ENCODE results near the gene MTMR3. TPM values are rescaled to one million over a fixed set of nuclear protein-coding genes. Genes with fewer than 3 reads are reported as not detected.

Gene MTMR3
- total RNA-seq, 1 experiment from 2014 or later = 27.0 TPM

DNA sequence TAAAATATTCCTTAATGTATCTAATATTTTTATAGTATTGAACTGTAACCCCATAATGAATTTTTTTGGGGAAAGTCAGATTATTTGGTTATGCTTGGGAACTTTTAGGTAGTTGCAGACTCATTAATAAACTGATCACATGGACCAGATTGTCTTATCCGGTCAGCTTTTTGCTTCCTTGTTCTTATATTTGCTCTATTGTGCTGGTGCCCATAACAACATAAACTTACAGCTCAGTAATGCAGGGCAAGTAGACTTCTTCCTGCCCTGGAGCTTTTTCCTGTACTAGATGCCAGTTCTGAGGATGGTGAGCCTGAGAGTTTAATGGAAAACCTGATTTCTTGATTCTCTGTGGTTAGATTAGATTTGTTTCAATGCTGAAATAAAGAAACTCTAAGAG is 53.2 kb downstream of the MTMR3 start (continued):
- TF ChIP-seq, protein P1, sequence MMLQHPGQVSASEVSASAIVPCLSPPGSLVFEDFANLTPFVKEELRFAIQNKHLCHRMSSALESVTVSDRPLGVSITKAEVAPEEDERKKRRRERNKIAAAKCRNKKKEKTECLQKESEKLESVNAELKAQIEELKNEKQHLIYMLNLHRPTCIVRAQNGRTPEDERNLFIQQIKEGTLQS (IDR thresholded peaks at IDR 0.05) = no peak
- TF ChIP-seq SIN3A (IDR thresholded peaks at IDR 0.05; ENCODE audit: low read depth) = no peak
- TF ChIP-seq, protein P2, sequence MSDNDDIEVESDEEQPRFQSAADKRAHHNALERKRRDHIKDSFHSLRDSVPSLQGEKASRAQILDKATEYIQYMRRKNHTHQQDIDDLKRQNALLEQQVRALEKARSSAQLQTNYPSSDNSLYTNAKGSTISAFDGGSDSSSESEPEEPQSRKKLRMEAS (IDR thresholded peaks at IDR 0.05) = no peak

DNA sequence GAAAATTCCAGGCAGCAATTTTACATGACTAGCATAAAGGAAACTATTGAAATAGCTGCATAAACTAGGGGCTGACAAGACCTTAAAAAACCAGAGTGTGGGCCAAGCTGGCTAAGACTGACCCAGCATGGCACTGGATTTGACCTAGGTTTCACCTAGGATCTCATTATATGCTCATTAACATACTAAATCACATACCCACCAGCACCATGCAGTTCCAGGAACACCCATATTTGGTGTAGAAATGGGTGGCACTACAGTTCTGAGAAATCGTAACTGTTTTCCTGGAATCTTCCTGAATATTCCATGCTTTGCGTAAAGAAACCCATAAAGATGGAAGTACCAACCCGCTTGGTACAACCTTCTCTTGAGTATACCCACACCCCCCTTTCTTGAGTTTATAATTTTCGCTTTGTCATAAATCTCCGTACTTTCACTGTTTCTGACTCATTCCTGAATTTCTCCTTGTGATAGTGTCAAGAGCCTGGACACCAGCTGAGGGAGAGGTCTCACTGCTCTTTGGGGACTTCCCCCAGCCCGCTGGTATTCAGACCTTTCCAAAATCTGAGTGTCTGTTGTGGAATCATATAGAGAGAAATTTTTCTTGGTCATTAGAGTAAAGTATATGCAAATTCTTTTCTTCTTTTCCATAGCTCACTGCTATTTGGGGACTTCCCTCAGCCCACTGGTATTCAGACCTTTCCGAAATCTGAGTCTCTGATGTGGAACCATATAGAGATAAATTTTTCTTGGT is 55.1 kb downstream of the MTMR3 start:
- Histone ChIP-seq H3K9me3 (ENCODE audit: control insufficient read depth in 1 of 2, insufficient read depth in 1 of 2, low read depth in 1 of 2, low read length in 2 of 2) (peaks cover 5 to 11% of the 10 kb centered on the region in 2 experiments; a peak in 2 of 4 replicates), H3K27me3 (ENCODE audit: insufficient read depth, low read length) (no peaks in the 10 kb centered on the region), H3K79me2 (ENCODE audit: insufficient read depth, low read length) (peaks cover 39% of the 10 kb centered on the region), H3K4me2 (ENCODE audit: low read length) (no peak overlapping the region), H3K27ac (ENCODE audit: low read depth, low read length) (no peak overlapping the region), H3K4me1 (ENCODE audit: control insufficient read depth in 1 of 2, insufficient read depth in 2 of 2, low read length in 2 of 2) (no peaks in the 10 kb centered on the region), H4K20me1 (ENCODE audit: insufficient read depth) (no peaks in the 10 kb centered on the region), H3K36me3 (ENCODE audit: control insufficient read depth in 1 of 2, insufficient read depth in 2 of 2, low read length in 2 of 2) (no peaks in the 10 kb centered on the region), H3K9ac (ENCODE audit: low read length) (no peak overlapping the region), H2AFZ (ENCODE audit: low read depth, low read length, poor library complexity, severe bottlenecking) (no peak overlapping the region), H3K9me2 (ENCODE audit: insufficient read depth) (no peaks in the 10 kb centered on the region), H3K4me3 (replicated peaks in 1 of 2; ENCODE audit: low read depth in 1 of 2, low read length in 2 of 2) (no peak overlapping the region)
- ChIA-PET CTCF (no interaction called here), RAD21 (ENCODE audit: low non-redundant PET in 1 of 2, low total read pairs in 2 of 2, uncharacterized antibody in 2 of 2, unreplicated experiment in 2 of 2) (no interaction called here), POLR2A (no interaction called here)
- DNase-seq (ENCODE audit: low read depth, low spot score) (no peak), ATAC-seq (no peak)
- intact Hi-C loops (cut with micrococcal nuclease) = no loop called here
- TF ChIP-seq, protein P3, sequence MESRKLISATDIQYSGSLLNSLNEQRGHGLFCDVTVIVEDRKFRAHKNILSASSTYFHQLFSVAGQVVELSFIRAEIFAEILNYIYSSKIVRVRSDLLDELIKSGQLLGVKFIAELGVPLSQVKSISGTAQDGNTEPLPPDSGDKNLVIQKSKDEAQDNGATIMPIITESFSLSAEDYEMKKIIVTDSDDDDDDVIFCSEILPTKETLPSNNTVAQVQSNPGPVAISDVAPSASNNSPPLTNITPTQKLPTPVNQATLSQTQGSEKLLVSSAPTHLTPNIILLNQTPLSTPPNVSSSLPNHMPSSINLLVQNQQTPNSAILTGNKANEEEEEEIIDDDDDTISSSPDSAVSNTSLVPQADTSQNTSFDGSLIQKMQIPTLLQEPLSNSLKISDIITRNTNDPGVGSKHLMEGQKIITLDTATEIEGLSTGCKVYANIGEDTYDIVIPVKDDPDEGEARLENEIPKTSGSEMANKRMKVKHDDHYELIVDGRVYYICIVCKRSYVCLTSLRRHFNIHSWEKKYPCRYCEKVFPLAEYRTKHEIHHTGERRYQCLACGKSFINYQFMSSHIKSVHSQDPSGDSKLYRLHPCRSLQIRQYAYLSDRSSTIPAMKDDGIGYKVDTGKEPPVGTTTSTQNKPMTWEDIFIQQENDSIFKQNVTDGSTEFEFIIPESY (IDR thresholded peaks at IDR 0.05; ENCODE audit: extremely low read depth, insufficient replicate concordance, low read length) = no peak
- TF ChIP-seq SIN3A (IDR thresholded peaks at IDR 0.05; ENCODE audit: low read depth) (no peak), POLR2A (IDR thresholded peaks at IDR 0.05; ENCODE audit: borderline replicate concordance, extremely low read depth, insufficient read depth, insufficient read length) (no peak), SRF (IDR thresholded peaks at IDR 0.05; ENCODE audit: low read depth) (no peak), ELF1 (IDR thresholded peaks at IDR 0.05; ENCODE audit: borderline replicate concordance, low read depth) (no peak), EZH2 (IDR thresholded peaks at IDR 0.05) (no peak), ZNF274 (IDR thresholded peaks at IDR 0.05; ENCODE audit: low read depth, low read length) (no peak), ZFX (IDR thresholded peaks at IDR 0.05) (no peak), SP1 (IDR thresholded peaks at IDR 0.05; ENCODE audit: low read depth) (no peak), EZH2phosphoT487 (IDR thresholded peaks at IDR 0.05; ENCODE audit: borderline replicate concordance) (no peak)
- TF ChIP-seq, protein P1 (IDR thresholded peaks at IDR 0.05) = no peak
- BruUV-seq (replicated peaks) = no TSS peak

Data from HCT116 (cell line).